HG03342 (cell line): ENCODE data around the gene NUDT8.
"Not testable (repeated sequence)": the region's sequence is repeated elsewhere in the genome, so short reads cannot be mapped to it uniquely, and the experiment has no call there.

ENCODE experiments used
- ATAC-seq: cut with Tn5 transposase; IDR thresholded peaks from one replicate; pipeline ENCODE4 v1.9.1; 2021; ENCODE audit warnings: mild to moderate bottlenecking, moderate library complexity; ENCODE audit not compliant: unreplicated experiment

NUDT8 gene

DNA sequence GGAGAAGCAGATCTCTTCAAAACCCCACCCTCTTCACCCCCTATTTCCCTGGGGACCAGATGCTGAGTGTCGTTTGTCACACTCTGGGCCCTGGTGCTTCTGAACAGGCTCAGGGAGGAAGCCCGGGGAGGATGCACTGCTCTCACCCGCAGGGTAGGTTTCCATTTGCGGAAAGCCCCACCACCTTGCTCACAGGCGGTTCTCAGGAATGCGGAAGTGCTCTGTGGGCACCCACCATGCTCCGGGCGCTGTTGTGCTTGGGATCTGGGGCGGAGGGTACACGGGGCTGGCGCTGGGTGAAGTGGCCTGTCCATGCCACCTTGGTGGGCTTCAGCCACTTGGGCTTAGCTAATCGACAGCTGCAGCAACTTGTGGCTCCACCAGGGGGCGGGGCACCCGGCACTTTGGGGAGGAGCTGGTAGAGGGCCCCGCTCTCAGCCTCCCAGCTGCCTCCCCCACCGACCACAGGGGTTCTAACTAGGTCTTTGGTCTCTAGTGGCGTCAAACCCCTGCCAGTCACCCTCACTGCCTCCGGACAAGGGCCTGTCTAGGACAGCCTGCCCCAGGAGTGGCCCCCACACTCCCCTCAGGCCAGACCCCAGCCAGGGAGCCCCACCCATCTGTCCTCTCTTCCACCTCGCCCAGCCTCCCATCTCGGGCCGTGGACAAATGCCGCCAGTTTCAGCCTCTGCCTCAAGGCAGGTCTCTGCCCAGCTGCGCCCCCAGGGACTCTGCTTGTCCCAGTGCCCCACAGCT, 15.6 kb downstream of the NUDT8 start:
- ATAC-seq: peak; percentile 79

DNA sequence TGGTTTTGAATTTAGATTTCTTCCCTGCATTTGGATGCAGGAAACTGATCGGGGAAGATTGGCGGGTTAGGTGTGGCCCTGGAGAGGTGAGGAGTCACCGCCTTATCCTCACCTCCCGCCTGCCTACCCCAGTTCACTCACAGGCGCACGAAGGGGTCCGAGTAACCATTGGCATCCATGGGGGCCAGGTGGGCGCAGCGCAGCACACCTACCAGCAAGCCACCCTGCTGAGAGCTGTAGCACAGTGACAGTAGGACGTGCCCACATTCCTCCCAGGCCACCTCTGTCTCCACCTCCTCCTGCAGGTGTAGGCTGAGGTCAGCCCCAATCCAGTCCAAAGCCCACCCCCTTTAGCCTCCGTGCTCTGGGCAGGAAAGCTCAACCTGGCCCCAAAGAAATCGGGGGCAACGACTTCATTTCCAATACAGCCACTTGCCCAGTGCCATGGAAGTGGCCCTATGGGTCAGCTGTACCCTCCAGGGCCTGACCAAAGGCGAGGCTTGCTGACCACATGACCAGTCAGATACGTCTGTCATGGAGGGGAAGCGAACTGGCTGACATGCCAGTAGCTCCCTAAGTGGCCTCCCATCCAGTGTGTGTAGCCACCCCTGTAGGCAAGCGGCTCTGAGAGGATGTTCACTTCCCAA, 16.3 kb downstream of the NUDT8 start:
- ATAC-seq: no peak

DNA sequence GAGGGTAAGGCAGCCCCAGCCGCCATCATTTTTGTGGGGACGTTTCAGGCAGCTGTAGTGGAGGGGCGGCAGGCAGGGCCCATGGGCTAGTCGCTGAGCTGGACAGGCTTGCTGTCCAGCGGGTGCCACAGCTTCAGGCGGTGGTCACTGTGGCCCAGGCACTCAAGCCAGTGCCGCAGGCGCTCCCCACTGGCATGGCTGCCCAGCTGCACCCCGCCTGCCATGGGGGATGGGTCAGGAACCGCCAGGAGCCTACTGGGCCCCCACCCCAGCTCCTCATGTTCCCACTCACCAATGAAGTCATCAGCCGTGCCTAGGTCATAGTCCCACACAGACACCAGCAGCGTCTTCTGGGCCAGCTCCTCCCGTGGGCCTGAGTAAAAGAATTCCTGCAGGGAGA, 17.0 kb downstream of the NUDT8 start:
- ATAC-seq: no peak

GRCh38 chr11:67611704-67612587, 17.8 kb downstream of the NUDT8 start:
- ATAC-seq: no peak

GRCh38 chr11:67611165-67611564, 18.6 kb downstream of the NUDT8 start:
- no peak for ATAC-seq

- no peak for ATAC-seq
Observed at GRCh38 chr11:67610302-67610868, 19.4 kb downstream of the NUDT8 start.

DNA sequence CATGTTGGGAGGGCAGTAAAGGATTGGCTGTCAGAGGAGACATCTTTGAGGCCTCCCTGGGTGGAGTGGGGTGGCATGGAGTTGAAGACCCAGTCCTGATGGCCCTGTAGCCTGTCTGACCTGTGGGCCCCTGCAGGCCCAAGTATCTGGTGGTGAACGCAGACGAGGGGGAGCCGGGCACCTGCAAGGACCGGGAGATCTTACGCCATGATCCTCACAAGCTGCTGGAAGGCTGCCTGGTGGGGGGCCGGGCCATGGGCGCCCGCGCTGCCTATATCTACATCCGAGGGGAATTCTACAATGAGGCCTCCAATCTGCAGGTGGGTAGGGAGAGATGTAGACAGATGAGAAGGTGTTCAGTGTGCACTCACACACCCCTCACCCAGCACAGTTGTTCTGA, 20.4 kb downstream of the NUDT8 start:
- no peak for ATAC-seq

DNA sequence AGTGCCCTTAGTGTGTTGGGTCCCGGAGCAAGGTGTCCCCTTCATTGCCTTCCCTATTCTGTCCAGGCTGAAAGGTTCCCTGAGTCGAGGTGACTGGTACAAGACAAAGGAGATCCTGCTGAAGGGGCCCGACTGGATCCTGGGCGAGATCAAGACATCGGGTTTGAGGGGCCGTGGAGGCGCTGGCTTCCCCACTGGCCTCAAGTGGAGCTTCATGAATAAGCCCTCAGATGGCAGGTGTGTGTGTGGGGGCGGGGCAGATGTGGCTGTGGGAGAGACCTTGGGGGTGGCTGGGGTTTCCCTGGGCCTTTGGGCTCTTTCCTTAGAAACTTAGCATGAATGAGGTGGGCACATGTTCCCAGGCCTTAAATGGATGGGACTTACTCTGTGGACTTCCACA, 21.3 kb downstream of the NUDT8 start:
- ATAC-seq: no peak

DNA sequence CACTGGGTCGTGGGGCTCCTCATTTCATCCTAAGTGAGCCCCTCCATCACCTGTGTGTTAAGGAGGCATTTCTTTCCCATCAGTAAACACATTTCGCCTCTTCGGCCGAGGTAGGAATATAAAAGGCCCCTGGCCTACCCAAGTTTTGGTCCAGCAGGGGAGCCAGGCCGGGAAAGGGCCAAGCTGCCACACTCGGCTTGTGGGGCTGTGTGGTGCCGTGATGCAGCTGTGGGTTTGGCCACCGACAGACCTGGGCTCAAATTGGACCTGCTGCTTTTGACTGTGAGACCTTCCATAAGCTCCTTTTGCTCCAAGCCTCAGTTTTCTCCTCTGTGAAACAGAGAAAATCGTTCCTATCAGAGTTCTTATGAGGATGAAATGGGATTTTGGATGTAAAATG, 22.2 kb downstream of the NUDT8 start:
- no peak for ATAC-seq

DNA sequence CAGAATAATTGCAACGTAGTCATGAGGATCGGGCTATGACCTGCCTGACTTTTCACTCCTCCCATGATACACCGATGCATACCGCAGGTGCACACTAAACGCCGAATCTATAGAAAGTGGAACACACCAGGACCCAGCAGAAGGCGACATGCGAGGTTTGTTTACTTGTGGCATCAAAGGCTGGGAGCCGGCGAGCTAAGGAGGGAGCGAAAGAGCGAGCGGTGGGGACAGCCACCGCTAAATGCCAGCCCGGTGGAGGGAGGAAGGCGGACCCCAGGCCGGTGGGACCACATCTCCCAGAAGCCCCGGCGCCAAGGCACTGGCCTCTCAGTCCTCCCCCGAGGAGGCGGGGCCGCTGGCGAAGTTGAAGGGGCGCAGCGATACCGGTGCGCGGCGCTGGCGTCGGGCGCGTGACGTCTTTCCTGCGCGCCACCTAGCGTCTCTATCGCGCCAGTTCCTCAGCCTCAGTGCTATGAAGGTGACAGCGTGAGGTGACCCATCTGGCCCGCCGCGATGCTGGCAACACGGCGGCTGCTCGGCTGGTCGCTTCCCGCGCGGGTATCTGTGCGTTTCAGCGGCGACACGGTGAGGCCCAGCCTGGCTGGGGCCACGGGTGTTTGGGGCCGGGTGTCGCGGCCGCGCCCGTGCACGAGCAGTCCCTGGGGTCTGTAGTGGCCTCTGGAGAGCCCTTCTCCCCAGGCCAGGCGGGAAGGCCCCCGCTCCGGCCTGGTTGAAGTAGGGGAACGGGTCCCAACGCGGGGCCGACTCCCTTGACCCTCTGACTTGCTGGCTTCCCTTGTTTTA, 23.0 kb downstream of the NUDT8 start, which contains the start of gene NDUFV1:
NDUFV1 (plus strand) TSS at position 445 of the 804 bp plus-strand sequence; CDS start at position 514, 69 bp downstream.
- peak; percentile 93 for ATAC-seq

GRCh38 chr11:67606093-67606491, 23.6 kb downstream of the NUDT8 start:
- no peak for ATAC-seq

DNA sequence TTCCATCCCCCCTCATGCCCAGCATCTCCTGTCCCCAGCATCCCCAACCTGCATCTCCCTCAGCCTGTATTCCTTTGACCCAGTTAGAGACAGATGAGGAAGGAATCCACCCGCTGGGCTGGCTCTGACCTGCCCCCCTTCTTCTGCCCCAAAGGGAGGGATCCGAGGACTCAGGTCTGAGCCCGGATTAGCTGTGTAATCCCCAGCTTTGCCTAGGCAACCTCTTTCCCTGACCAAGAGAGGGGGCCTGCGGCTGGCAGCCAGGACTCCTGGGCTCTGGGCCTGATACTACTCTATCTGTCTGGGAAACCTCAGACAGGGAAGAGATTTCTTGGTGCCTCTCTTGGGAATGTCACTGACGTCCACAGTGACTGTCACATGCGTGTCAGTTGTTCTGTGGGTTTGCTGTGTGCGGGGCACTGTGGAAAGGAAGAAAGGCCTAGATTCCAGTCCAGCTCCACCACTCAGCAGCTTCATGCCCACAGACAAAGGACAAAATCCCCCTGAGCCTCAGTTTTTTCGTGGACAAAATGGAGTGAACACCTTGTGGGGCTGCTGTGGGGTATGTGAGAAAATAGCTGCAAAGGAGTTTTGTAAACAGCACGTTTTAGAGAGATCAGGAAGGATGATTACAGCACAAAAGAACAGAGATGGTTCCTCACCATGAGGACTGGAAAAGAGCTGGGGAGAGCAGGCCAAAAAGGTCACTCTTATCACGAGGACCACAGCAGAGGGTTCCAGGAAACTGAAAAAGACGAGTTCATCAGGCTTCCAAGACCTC, 24.3 kb downstream of the NUDT8 start:
- ATAC-seq: no peak

- no peak for ATAC-seq
Observed at GRCh38 chr11:67604815-67605214, 24.9 kb downstream of the NUDT8 start.

DNA sequence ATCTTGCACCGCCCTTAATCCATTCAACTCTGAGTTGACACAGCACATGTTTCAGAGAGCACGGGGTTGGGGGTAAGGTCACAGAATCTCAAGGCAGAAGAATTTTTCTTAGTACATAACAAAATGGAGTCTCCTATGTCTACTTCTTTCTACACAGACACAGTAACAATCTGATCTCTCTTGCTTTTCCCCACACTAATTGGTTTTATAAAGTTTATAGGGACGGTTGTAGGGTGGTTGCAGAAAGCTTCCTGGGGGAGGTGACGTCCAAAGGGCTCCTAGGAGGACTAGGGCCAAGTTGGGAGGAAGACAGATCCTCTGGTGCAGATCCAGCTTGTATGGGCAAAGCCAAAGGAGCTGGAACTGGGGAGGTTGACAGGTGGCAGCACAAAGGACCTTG, 25.6 kb downstream of the NUDT8 start:
- not testable (repeated sequence) for ATAC-seq

- no peak for ATAC-seq
Observed at GRCh38 chr11:67601098-67601497, 28.6 kb downstream of the NUDT8 start.

DNA sequence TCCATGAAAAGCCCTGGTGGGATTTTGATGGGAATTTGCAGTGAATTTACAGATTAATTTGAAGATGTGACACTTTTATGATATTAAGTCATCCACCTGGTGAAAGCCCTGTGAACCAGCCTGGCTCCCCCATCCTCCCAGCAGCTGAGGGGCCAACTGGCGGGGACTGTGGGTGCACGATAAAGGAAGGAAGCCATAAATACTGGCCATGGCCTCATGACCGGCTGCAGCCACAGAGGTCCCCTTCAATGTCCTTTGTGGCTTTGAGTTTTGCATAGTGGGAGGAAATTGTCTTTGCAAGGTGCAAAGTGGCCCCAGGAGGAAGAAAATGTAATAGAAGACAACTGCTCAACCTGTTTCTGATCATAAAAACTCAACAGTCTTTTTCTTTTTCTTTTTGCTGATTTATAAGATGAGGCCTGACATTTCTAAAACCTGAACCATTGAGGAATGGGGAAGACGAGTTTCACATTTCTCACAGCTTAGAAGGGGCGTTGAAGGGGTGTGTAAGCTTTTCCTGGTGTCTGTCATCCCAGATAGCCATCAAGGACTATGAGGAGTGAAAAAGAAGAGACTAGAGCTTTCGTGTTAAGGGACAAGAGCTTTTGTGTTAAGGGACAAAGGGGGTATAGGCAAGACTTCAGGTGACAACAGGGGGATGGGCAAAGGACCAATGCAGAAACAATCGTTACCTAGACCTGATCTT, 29.3 kb downstream of the NUDT8 start:
- no peak for ATAC-seq

GRCh38 chr11:67599149-67599548, 30.6 kb downstream of the NUDT8 start:
- ATAC-seq: no peak

DNA sequence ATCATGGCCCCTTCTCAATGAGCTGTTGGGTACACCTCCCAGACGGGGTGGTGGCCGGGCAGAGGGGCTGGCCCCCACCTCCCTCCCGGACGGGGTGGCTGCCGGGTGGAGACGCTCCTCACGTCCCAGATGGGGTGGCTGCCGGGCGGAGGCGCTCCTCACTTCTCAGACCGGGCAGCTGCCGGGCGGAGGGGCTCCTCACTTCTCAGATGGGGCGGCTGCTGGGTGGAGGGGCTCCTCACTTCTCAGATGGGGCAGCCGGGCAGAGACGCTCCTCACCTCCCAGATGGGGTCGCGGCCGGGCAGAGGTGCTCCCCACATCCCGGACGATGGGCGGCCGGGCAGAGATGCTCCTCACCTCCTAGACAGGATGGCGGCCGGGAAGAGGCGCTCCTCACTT, 31.8 kb downstream of the NUDT8 start:
- ATAC-seq: not testable (repeated sequence)

- ATAC-seq: not testable (repeated sequence)
Observed at GRCh38 chr11:67597458-67597857, 32.3 kb downstream of the NUDT8 start.
